Mesenchymal stem cell (in vitro differentiated cells and primary cell): ENCODE data around the gene RIPK4.

ENCODE experiments used
- DNase-seq: peaks from one replicate; pipeline ENCODE4 v3.0.0-alpha.2; 2013
- H2AFZ ChIP-seq: one replicate; pipeline ENCODE4 v1.6.1; 2013; ENCODE audit warnings: low read depth, mild to moderate bottlenecking, control low read depth, inconsistent platforms, low read length, moderate library complexity
- H2AK5ac ChIP-seq: 2 replicates; pipeline ENCODE4 v1.6.1; 2013; ENCODE audit warnings: low read length, moderate library complexity, mild to moderate bottlenecking, inconsistent platforms; ENCODE audit not compliant: severe bottlenecking
- H2BK120ac ChIP-seq: one replicate; pipeline ENCODE4 v1.6.1; 2013; ENCODE audit warnings: low read depth, mild to moderate bottlenecking, inconsistent platforms, low read length, moderate library complexity
- H2BK12ac ChIP-seq, 2 experiments: one replicate each; pipeline ENCODE4 v1.6.1; 2013; ENCODE audit warnings: inconsistent platforms in 2 of 2, low read length in 2 of 2, mild to moderate bottlenecking in 2 of 2, moderate library complexity in 2 of 2, control low read depth in 1 of 2
- H2BK15ac ChIP-seq: one replicate; pipeline ENCODE4 v1.6.1; 2013; ENCODE audit warnings: mild to moderate bottlenecking, low read depth, inconsistent platforms; ENCODE audit not compliant: poor library complexity, severe bottlenecking
- H2BK5ac ChIP-seq: 2 replicates; pipeline ENCODE4 v1.6.1; 2013; ENCODE audit warnings: low read depth, mild to moderate bottlenecking, low read length, control low read depth, inconsistent platforms; ENCODE audit not compliant: poor library complexity, severe bottlenecking
- H3K14ac ChIP-seq, 2 experiments: one replicate each; pipeline ENCODE4 v1.6.1; 2013; ENCODE audit warnings: inconsistent platforms in 2 of 2, low read length in 2 of 2, control low read depth in 1 of 2, mild to moderate bottlenecking in 1 of 2, moderate library complexity in 1 of 2
- H3K18ac ChIP-seq, 2 experiments: one replicate each; pipeline ENCODE4 v1.6.1; 2013; ENCODE audit warnings: inconsistent platforms in 2 of 2, low read length in 2 of 2, control low read depth in 1 of 2, low read depth in 1 of 2, mild to moderate bottlenecking in 1 of 2
- H3K23ac ChIP-seq, 2 experiments: one replicate each; pipeline ENCODE4 v1.6.1; 2013; ENCODE audit warnings: inconsistent platforms in 2 of 2, low read length in 2 of 2, mild to moderate bottlenecking in 2 of 2, moderate library complexity in 2 of 2, control low read depth in 1 of 2
- H3K27ac ChIP-seq: 2 replicates; pipeline ENCODE4 v1.5.1; 2013; ENCODE audit warnings: mild to moderate bottlenecking, moderate library complexity, low read length, control low read depth, inconsistent platforms; ENCODE audit not compliant: poor library complexity, severe bottlenecking
- H3K27me3 ChIP-seq, 2 experiments: 2 replicates each; pipeline versions ENCODE4 v1.6.1 to v1.7.0; 2013; ENCODE audit warnings: low read length in 2 of 2, mild to moderate bottlenecking in 2 of 2, moderate library complexity in 2 of 2, control low read depth in 1 of 2, inconsistent platforms in 1 of 2; ENCODE audit not compliant: control insufficient read depth in 1 of 2, insufficient read depth in 1 of 2
- H3K36me3 ChIP-seq, 2 experiments: 2 replicates each; pipeline versions ENCODE4 v1.6.1 to v1.7.0; 2013; ENCODE audit warnings: low read length in 2 of 2, control low read depth in 1 of 2, inconsistent platforms in 1 of 2, low read depth in 1 of 2, mild to moderate bottlenecking in 1 of 2; ENCODE audit not compliant: insufficient read depth in 2 of 2, control insufficient read depth in 1 of 2
- H3K4ac ChIP-seq, 2 experiments: one replicate each; pipeline ENCODE4 v1.6.1; 2013; ENCODE audit warnings: inconsistent platforms in 2 of 2, low read length in 2 of 2, mild to moderate bottlenecking in 2 of 2, moderate library complexity in 2 of 2, control low read depth in 1 of 2, low read depth in 1 of 2
- H3K4me1 ChIP-seq: 2 replicates; pipeline ENCODE4 v1.6.1; 2013; ENCODE audit warnings: low read depth, low read length, control low read depth; ENCODE audit not compliant: control insufficient read depth, insufficient read depth
- H3K4me2 ChIP-seq: 2 replicates; pipeline ENCODE4 v1.6.1; 2013; ENCODE audit warnings: low read length, mild to moderate bottlenecking, inconsistent platforms; ENCODE audit not compliant: poor library complexity, severe bottlenecking
- H3K4me3 ChIP-seq, 2 experiments: 2 replicates each; pipeline versions ENCODE4 v1.5.1 to v1.7.0; 2013; ENCODE audit warnings: low read length in 2 of 2, mild to moderate bottlenecking in 2 of 2, control low read depth in 1 of 2, low read depth in 1 of 2; ENCODE audit not compliant: insufficient read depth in 1 of 2
- H3K79me1 ChIP-seq: replicated peaks from 2 replicates; pipeline ENCODE4 v1.6.1; 2013; ENCODE audit warnings: mild to moderate bottlenecking, control low read depth, low read length, inconsistent platforms; ENCODE audit not compliant: poor library complexity, severe bottlenecking
- H3K9ac ChIP-seq: 2 replicates; pipeline ENCODE4 v1.7.0; 2013; ENCODE audit warnings: mild to moderate bottlenecking, low read length, moderate library complexity
- H3K9me3 ChIP-seq: 2 replicates; pipeline ENCODE4 v1.7.0; 2013; ENCODE audit warnings: mild to moderate bottlenecking, low read length; ENCODE audit not compliant: control insufficient read depth
- H4K8ac ChIP-seq: one replicate; pipeline ENCODE4 v1.6.1; 2013; ENCODE audit warnings: inconsistent platforms, mild to moderate bottlenecking, low read length, moderate library complexity
- H4K91ac ChIP-seq: one replicate; pipeline ENCODE4 v1.6.1; 2013; ENCODE audit warnings: mild to moderate bottlenecking, low read length, inconsistent platforms
- WGBS: methylation state at CpG from one replicate; pipeline ENCODE4 v1.1.7; 2013; ENCODE audit warnings: mixed read lengths; 5-methylcytosine and 5-hydroxymethylcytosine counted together

RIPK4 gene

DNA sequence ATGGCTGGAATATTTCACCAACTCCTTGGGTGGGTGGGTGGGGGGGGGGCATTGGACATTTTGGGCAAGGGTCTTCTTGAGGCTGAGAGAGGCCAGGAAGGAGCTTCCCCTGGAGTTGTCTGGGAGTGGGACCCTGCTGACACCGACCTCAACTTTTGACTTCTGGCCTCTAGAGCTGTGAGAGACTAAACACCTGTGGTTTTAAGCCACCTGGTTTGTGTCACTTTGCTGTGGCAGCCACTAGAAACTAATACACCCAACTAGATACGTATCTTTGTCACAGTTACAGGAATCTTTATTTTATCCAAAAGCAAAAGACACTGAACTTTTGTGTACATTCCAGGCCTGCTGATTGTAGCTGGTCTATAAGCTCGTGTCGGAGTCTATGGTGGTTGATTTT, 9.9 kb upstream of the RIPK4 start:
- no peak overlapping the region for H4K91ac ChIP-seq
- H2BK5ac ChIP-seq, result no peak overlapping the region
- H3K23ac ChIP-seq, result no peak overlapping the region
- H3K4me2 ChIP-seq, result no peak overlapping the region
- H2BK120ac ChIP-seq, result no peak overlapping the region
- H2BK12ac ChIP-seq, result no peak overlapping the region
- no peak overlapping the region for H3K4ac ChIP-seq
- WGBS, result 88% methylated on average over 3 of the region's 4 CpGs
- no peaks in the 10 kb centered on the region for H3K36me3 ChIP-seq
- H3K4me3 ChIP-seq, result no peak overlapping the region
- no peak for DNase-seq
- no peaks in the 10 kb centered on the region for H3K79me1 ChIP-seq
- H2BK15ac ChIP-seq, result no peak overlapping the region
- peaks cover 42 to 75% of the 10 kb centered on the region in 2 experiments for H3K27me3 ChIP-seq
- no peak overlapping the region for H3K14ac ChIP-seq
- no peak overlapping the region for H3K27ac ChIP-seq
- H3K9me3 ChIP-seq, result no peaks in the 10 kb centered on the region
- no peak overlapping the region for H2AK5ac ChIP-seq
- H4K8ac ChIP-seq, result no peak overlapping the region
- H3K9ac ChIP-seq, result no peak overlapping the region
- H2AFZ ChIP-seq, result no peak overlapping the region
- peaks cover 6% of the 10 kb centered on the region for H3K4me1 ChIP-seq
- no peak overlapping the region for H3K18ac ChIP-seq

- Histone ChIP-seq H3K23ac (no peak overlapping the region), H4K91ac (no peak overlapping the region), H4K8ac (no peak overlapping the region), H3K4me3 (no peak overlapping the region), H3K4me1 (peaks cover 6% of the 10 kb centered on the region), H3K36me3 (no peaks in the 10 kb centered on the region), H3K4ac (no peak overlapping the region), H2BK5ac (no peak overlapping the region), H3K79me1 (no peaks in the 10 kb centered on the region), H3K27me3 (peaks cover 55 to 76% of the 10 kb centered on the region in 2 experiments), H3K27ac (no peak overlapping the region), H3K9me3 (no peaks in the 10 kb centered on the region), H2AFZ (no peak overlapping the region), H3K14ac (no peak overlapping the region), H2BK120ac (no peak overlapping the region), H2AK5ac (no peak overlapping the region), H3K4me2 (no peak overlapping the region), H3K18ac (no peak overlapping the region), H2BK12ac (no peak overlapping the region), H3K9ac (no peak overlapping the region), H2BK15ac (no peak overlapping the region)
- DNase-seq, result no peak
- WGBS, result 73% methylated on average over 3 of the region's 3 CpGs
These were observed 8.3 kb upstream of the RIPK4 start for GRCh38 chr21:41775149-41775472.

DNA sequence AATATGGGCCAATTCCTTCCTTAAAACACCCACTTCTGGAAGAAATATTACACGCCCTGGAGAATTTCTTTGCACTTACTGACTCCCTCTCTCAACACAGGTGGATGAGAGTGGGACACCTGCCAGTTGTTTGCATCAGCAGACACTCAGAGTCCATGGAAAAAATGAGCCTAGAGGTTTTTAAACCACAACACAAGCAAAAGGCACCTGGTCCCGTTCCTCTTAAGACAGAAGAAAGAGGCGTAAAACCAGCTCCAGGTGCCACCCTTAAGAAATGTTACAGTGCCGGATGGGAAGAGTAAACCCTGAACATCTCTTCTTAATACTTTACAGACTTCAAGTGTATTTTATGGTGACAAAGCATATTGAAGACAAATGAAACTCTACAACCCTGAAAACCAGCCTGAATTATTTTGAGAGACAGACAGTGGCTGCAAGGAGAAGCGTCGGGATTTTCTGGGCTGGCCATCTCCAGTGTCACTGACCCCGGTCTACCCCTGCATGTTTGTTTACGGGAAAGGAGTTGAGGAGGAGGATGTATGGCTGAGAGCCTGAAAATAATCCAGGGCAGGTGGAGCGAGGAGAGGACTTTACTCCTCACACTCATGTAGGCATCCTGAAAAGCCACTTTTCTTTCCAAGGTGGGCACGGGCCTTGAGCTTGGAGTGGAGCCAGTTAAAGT, 7.8 kb upstream of the RIPK4 start:
- Histone ChIP-seq H2BK15ac (no peak overlapping the region), H3K4ac (no peak overlapping the region), H3K4me2 (no peak overlapping the region), H3K79me1 (no peaks in the 10 kb centered on the region), H3K4me1 (peaks cover 7% of the 10 kb centered on the region), H2BK12ac (no peak overlapping the region), H4K91ac (no peak overlapping the region), H3K9ac (no peak overlapping the region), H3K18ac (no peak overlapping the region), H4K8ac (no peak overlapping the region), H2AK5ac (no peak overlapping the region), H2BK5ac (no peak overlapping the region), H2AFZ (no peak overlapping the region), H3K14ac (no peak overlapping the region), H3K9me3 (no peaks in the 10 kb centered on the region), H3K27me3 (peaks cover 56 to 76% of the 10 kb centered on the region in 2 experiments), H3K27ac (no peak overlapping the region), H3K23ac (no peak overlapping the region), H2BK120ac (no peak overlapping the region), H3K36me3 (no peaks in the 10 kb centered on the region), H3K4me3 (no peak overlapping the region)
- no peak for DNase-seq
- 63% methylated on average over 8 of the region's 10 CpGs for WGBS

- Histone ChIP-seq H3K14ac (peak overlapping the region in 1 of 2 experiments; percentile 14), H3K18ac (no peak overlapping the region), H3K9ac (no peak overlapping the region), H3K4me3 (no peak overlapping the region), H3K4ac (no peak overlapping the region), H2BK5ac (no peak overlapping the region), H2BK120ac (no peak overlapping the region), H3K4me2 (no peak overlapping the region), H4K91ac (no peak overlapping the region), H4K8ac (no peak overlapping the region), H3K9me3 (no peaks in the 10 kb centered on the region), H3K27ac (no peak overlapping the region), H2BK15ac (no peak overlapping the region), H3K23ac (no peak overlapping the region), H2AK5ac (no peak overlapping the region), H3K27me3 (peaks cover 50 to 88% of the 10 kb centered on the region in 2 experiments), H3K36me3 (no peaks in the 10 kb centered on the region), H3K4me1 (peaks cover 10% of the 10 kb centered on the region), H3K79me1 (no peaks in the 10 kb centered on the region), H2AFZ (no peak overlapping the region), H2BK12ac (no peak overlapping the region)
- no peak for DNase-seq
- WGBS, result 53% methylated on average over 16 of the region's 16 CpGs
These were observed 5.7 kb upstream of the RIPK4 start for GRCh38 chr21:41772351-41773080.
